HG02970 (cell line): ENCODE measurements around the gene METTL6.
"Not testable (repeated sequence)": the region's sequence is repeated elsewhere in the genome, so short reads cannot be mapped to it uniquely, and the experiment has no call there.

Source experiments
- ATAC-seq: cut with Tn5 transposase; IDR thresholded peaks from one replicate; pipeline ENCODE4 v1.9.1; 2021; ENCODE audit warnings: mild to moderate bottlenecking, moderate library complexity, moderate number of reproducible peaks; ENCODE audit not compliant: unreplicated experiment, low FRiP score

METTL6 gene, protein sequence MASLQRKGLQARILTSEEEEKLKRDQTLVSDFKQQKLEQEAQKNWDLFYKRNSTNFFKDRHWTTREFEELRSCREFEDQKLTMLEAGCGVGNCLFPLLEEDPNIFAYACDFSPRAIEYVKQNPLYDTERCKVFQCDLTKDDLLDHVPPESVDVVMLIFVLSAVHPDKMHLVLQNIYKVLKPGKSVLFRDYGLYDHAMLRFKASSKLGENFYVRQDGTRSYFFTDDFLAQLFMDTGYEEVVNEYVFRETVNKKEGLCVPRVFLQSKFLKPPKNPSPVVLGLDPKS

DNA sequence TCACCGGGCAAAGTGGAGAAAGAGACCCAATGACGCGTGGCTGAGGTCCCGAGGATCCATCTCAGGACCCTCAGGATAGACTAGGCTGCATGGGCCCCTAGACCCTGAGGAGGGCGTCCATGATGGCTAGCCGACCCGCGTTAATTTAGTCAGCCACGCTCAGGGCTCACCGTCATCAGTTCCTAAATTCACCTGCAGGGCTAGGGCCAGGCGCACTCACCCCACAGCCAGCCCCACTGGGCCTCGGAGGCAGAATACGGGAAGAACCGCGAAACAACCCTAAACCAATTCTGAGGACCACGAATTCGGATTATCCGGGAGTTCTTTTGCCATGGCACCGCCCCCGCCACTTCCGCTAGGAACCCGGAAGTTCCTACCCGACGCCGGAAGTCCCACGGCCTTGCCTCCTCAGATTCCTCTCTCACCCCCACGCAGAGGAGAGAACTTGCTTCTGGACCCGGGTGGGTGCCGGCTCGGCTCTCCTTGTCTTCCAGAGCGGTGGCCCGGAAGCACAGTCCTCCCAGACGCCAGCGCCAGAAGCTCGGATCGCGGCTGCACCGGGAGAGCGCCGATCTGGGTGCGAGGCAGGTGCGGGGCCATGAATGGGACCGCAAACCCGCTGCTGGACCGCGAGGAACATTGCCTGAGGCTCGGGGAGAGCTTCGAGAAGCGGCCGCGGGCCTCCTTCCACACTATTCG is at the start of gene METTL6, which contains the start of gene EAF1:
METTL6 (minus strand) TSS at position 363 of the 699 bp plus-strand sequence. CDS start 1,033 bp downstream, outside the sequence.
EAF1 (plus strand) TSS at position 417 of the 699 bp plus-strand sequence; CDS start at position 599, 182 bp downstream.
- peak; percentile 67 for ATAC-seq

DNA sequence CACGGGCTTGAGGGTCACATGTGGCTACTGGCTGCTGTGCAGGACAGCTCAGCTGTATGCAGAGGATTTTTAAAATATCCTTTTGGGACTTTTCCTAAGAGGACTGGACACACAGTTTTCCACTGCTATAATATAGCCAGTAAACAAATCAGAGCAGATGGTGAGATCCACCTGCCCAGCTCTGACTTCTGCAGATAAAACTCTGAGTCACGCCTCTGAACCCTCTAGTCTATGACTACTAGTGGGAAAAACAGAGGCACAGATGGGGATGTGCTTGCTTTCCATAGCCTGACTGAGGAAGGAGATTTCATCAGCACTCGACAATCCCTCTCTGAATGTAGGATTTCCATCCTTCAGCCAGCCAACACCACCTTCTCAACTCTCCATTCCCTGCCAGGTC is 49.0 kb upstream of the METTL6 start:
- no peak for ATAC-seq

DNA sequence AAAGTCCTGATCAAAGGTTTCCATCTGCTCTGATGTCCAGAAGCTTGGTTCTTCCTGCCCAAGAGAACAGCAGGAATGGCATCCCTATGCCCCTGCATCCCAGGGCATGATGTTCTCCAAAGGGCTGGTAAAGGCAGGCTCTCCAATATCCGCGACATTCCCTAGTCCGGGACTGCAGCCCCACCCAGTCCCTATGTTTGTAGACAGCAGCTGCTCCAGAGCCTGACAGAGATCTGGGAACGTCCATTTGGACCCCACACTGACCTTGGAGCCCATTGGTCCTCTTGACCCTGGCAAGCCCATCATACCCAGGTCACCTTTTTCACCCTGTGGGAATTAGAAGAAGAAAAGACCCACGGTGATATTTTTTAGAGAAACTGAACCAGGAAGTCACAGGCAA is 47.8 kb upstream of the METTL6 start:
- no peak for ATAC-seq

DNA sequence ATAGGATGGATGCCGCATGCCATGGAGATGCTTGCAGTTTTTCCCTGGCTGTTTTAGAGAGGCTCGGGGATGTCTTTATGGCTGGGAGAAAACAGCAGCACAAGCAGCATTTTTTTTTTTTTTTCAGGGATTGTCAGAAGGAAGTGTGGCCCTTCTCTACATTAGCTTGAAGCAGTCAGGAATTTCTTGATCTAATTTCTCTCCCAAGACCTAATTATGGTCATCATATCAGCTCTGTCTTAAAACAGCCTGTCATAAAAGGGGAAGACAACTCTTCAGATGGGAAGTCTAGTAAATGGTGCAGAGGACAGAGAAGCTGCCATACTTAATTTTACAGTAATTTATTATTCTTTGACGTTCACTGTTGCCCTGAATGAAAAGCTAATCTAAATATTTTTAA is 44.5 kb upstream of the METTL6 start:
- ATAC-seq: no peak

DNA sequence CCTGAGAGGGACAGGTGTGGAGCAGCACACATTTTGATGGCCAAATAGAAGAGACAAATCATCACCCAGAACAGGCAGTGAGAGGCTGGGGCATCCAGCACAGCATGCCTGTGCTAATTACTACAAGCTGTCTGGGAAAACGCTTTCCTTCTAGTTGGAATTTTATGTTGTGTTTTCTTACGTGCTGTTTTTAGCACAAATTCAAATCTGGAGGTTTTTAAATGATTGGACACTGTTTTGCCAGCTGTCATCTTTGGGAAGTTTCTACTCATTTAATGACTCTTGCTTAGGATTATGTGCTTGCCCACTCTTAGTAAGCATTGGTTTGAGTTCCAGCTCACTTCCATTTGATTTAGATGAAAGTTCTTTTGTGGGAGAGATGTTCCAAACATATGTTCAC is 43.5 kb upstream of the METTL6 start:
- ATAC-seq: no peak

DNA sequence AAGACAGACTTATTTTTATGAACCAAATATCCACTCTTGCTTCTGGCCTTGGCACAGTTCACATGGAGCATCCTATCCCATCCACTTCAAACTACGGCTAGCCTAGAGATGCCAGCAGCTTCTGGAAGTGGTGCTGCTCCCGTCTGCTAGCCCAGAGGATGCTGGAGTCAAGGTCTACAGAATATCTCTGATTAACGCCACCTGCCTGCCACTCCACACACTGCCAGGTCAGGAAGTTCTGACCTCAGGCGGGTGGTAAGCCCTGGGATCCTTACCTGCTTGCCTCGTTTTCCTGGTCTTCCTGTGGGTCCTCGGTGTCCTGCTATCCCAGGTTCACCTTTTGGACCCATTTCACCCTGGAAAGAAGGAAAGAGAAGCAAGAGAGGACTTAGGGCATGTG is 42.9 kb upstream of the METTL6 start:
- no peak for ATAC-seq

DNA sequence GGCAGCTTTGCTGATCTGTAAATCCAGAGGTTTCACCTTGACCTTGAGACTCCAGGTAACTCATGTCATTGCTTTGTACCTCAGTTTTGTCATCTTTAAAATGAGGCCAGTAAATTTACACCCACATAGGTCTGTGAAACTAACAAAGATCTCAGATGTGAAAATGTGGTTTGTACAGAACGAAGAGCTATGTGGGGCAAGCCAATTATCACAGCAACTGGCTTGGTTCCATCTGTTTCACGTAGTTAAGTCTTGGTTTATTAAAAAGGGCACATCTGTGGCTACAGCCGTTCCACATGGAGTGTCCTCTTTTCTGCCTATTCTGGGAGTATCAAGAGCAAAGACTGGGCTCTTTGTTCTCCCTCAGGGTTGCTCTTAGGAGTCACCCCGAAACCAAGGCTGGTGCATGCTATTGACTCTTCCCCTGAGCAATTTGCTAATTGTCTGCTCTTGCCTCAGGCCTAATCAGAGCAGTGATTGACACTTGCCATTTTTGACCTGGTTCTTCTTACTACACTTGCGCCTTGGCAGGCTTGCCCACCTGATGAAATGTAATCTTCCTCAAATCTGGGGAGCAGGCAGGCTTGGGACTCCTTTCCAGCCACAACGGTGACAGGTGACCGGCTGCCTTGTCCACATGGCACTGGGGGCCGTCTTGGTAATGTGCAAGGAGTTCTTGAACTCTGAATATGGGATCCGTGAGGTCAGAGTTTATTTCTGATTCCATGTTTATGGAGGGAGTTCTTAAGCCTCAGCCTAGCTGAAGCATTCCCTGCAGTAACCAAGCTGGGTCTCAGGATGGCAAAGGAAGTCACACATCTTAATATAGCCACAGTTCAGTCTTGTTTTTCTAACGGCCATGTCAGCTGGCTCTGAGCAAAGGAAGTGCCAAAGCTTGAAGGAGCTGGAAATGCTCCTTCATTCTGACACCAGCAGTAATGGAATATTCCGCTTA is 40.2 kb upstream of the METTL6 start:
- no peak for ATAC-seq

DNA sequence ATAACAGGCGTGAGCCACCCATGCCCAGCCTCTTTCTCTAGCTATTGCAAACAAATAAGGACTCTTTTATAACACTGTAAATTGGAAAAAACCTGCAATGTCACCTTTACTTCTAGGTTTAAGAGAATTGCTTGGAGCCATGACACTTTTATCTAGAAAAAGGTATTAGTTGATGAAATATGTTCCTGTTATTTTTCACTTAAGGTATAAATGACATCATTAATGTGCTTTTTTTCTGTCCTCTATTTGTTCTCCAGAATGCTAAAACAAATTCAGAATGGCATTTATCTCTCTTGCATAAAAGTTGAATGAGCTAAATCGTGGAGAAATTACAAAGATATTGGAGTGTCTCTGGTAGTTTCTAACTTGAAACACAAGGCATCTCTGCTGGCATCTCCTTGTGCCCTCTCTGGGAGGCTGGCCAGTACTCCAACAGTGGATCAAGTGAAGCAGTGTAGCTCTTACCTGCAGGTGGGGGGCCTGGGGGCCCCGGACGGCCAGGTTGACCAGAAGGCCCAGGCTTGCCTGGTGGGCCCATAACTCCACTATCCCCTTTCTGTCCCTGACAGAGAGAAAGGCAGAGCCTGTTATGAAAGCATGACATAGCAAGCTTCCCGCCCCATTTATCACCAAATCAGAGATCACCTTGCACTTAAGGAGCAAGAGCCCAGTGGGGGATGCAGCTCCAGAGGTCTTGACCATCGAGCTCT is 38.7 kb upstream of the METTL6 start:
- ATAC-seq: no peak

DNA sequence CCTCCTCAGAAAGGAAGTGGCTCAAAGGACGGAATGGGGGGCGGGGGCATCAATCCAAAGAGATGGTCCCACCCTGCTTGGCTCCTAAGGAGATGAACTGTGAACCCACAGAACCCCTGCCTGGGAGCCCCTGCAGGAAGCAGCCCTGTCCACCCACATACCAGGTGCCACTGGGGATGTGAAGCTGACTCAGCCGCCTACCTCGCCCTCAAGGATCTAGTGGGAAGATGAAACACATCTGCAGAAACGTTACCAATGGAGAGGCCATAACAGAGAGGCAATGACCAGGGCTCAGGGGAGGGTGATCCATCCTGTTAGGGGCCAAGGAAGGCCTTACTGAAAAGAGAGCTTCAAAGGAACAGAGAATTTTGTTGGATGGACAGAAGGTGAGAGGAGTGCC is 35.1 kb upstream of the METTL6 start:
- ATAC-seq: no peak

DNA sequence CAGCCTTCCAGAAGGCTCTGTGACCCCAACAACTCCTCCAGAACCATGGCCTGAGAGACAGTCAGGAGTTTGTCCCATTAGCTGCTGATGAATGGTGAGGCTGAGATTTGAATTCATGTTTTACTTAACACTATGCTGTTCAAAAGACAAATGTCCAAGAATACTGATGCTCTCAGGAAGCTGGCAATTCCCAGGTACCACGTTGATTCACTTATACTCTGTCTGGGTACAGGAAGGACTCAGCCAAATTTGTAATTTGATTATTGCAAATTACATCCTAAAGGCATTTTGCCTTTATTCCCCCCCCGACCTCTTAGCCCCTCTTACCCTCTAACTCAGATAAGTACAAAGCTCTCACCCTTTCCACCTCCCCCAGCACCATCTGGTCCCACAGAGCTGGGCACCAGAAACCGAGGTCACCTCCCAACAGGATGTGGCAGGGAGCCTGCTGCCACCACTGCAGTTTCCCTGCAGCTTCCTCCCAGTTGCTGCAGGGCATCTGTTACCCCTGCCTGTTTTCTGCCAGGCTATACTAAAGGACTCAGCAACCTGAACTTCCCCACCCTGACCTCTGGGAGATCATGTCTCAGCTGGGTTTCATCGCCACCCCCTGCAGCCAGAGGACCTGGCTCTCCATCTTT is 33.7 kb upstream of the METTL6 start:
- ATAC-seq: no peak

DNA sequence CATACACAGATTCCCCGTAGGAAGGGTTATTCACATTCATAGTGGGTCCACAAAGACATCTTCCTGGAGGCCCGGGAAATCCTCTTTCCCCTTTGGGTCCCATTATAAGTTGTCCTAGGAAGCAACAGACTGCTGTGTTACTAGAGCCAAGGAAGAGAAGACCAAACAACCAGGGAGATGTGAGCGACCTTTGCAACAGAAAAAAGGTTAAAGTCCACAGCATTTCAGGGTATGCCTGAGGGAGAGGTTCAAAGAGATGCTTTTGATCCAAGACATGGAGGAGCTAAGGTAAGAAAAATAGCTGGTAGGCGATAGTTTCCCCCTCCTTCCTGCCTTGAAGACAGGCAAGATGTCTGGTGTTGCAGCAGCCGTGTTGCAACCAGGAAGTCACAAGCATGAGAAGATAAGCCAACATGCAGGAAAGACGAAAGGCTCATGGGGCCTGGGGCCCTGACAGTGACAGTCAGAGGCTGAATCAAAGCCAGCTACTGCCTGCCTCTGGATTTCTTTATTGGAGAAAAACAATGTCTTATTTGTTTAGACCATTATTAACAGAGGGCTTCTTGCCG is 31.0 kb upstream of the METTL6 start:
- no peak for ATAC-seq

DNA sequence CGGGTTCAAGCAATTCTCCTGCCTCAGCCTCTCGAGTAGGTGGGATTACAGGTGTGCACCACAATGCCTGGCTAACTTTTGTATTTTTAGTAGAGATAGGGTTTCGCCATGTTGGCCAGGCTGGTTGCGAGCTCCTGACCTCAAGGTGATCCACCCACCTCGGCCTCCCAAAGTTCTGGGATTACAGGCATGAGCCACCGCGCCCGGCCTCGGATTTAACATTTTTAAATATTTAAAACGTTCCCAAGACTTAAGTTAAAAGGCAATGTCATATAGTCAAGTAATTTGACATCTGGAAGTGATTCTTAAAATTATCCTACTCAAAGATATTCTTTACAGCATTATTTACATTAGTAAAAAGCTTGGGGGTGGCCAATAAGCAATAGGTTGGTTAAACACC is 29.6 kb upstream of the METTL6 start:
- ATAC-seq: not testable (repeated sequence)

DNA sequence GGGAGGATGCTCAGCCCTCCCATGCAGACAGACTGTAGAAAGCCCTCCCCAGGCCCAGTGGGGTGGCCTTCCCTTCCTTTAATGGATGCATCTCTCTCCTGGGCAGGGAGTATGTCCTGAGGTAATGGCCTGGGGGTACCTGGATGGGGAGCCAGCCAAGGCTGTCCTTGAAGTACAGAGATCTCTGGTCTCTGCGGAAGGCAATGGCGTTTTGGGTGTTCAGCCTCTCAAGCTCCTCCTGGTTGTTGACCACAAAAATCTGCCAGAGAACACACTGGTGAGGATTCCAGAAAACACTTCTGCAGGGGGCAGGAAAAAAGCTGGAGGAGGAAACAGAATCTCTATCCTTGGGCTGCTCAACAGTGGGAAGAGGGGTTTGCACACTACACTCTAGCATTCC is 29.0 kb upstream of the METTL6 start:
- no peak for ATAC-seq

DNA sequence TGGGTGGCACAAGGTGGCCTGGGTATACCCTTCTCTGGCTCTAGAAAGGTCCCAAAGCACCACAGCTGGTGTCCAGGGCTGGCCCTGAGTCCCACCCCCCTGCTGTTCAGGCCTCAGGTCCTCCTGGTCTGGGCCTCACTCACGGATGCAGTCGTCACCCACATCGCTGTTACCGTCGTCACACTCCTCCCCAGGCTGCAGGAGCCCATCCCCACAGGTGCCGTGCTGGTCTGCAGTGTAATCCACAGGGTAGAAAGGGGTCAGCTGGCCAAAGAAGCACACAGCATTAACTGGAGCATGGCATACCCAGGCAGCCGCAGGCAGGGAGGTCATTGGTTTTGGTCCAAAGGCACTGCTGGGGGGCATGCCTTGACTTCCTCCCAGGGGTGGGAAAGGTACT is 28.4 kb upstream of the METTL6 start:
- no peak for ATAC-seq

DNA sequence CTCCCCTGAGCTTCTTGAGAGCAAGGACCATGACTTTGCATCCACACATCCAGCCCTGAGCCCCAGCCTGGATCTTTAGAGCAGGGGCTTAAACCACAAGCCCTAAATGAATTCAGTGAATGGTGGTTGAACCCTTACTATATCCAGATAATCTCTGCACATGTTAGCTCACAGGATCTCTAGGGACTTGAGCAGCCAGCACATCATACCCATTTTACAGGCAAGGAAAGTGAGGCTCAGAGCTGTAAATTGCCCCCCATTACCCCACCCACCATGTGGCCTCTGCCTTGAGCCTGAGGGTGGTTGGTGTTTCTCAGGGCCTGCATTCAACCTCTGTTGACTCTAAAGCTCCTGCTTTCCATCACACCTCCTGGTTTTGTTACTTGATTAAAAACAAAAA is 27.6 kb upstream of the METTL6 start:
- ATAC-seq: no peak

DNA sequence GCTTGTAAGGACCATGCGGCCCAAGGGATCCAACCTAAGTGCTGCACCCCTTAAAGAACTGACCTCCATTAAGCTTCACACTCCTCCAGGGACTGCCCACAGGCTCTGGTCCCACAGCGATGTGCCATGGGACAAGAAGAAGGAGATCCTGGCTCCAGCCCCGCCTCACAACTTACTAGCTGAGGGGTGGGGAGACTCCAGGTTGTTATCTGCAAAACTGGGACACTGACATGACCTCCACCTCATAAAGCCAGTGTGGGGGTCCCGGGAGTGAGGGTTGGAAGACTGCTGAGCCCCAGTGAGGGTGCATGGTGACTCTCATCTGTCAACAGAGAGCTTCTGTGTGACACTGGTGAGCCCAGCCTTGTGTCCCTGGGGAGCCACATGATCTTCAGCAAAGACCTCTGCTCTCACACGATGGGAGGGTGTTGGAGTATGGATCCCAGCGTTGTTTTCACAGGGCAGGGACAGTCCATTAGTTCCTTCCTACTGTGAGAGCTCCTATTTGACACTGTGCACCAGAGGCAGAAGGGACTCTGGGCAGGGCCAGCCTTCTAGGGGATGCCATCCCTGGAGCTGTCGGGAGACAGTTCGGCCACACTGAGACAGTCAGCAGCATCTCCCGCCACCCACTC is 26.8 kb upstream of the METTL6 start:
- no peak for ATAC-seq

DNA sequence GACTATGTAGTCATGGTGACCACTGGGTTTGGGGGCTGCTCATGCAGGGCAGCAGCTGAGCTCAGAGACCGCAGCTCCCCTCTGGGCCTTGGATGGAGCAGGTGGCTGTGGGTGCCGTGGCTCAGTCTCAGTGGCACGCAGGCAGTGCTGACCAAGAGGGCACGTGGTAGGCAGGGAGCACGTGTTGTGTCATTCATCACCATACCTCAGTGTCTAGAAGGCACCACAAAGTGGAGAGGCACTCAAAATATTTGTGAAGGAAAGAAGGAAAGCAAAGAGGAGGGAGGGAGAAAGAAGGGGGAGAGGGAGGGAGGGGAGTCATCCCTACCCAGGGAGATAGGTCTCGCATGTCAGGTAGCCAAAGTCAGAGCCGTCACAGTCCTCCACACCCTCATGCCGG is 26.2 kb upstream of the METTL6 start:
- ATAC-seq: no peak

DNA sequence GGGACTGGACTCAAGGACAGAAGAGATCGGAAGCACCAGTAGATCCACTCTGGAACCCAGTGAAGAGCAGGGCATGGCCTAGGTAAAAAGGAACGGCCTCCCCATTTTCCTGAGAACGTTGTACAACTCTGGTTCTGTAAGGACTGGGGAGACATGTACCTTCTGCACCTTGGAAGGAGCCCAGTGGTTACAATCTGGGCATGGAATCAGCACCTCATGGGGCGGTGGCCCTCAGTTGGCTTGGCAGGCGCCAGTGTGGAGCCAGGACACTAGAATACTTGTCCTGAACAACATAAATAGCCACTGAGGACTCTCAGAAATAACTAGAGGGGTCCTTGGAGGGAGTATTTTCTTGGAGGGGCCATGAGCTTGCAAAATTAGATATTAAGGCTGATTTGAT is 25.6 kb upstream of the METTL6 start:
- ATAC-seq: no peak

DNA sequence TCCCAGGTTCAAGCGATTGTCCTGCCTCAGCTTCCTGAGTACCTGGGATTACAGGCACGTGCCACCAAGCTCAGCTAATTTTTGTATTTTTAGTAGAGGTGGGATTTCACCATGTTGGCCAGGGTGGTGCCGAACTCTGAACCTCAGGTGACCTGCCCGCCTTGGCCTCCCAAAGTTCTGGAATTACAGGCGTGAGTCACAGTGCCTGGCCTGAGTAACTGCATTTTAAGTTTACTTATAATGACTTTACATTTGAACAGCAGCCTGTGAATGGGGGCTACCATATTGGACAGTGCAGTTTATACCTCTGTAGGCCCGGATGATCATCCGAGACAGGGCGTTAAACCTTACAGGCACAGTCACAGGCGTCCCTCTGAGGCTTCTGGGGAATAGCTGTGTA is 24.8 kb upstream of the METTL6 start:
- no peak for ATAC-seq
